ENCODE results near the gene SYS1.
A peak's percentile ranks its signal among the peaks of the same experiment; 100 is the strongest.

SYS1 gene

DNA sequence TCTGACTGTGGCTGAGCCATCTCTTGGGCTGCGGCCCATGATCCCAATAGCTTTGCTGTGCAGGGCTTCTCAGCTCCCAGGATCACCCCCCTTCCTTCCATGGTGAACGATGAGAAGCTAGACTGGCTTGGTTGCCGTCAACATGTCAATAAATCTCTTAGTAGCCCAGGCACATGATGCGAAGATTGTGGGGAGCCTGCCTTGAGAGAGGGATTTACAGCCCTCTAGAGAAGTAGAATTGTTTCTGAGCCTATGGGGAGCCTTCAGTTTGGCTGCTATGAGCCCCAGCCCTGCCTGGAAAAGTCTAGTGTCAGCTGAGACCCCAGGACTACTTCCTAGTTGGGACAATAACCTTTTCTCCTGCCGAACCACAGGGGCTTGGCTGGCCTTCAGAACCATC lies 49.7 kb downstream of the SYS1 start:
- no peak for TF ChIP-seq CTCF (IDR thresholded peaks at IDR 0.05; ENCODE audit: insufficient read depth, low read length, poor library complexity, severe bottlenecking)
- no peaks in the 10 kb centered on the region; the same call in 1 of the 2 replicates for H3K27me3 ChIP-seq (replicated peaks; ENCODE audit: control insufficient read depth, insufficient read depth, low read length)
- DNase-seq (ENCODE audit: extremely low read depth, insufficient read length): no peak
- H3K36me3 ChIP-seq (ENCODE audit: control insufficient read depth, insufficient read depth, low read length): no peaks in the 10 kb centered on the region
- no peak overlapping the region for H3K4me3 ChIP-seq (replicated peaks; ENCODE audit: low read depth, low read length)

DNA sequence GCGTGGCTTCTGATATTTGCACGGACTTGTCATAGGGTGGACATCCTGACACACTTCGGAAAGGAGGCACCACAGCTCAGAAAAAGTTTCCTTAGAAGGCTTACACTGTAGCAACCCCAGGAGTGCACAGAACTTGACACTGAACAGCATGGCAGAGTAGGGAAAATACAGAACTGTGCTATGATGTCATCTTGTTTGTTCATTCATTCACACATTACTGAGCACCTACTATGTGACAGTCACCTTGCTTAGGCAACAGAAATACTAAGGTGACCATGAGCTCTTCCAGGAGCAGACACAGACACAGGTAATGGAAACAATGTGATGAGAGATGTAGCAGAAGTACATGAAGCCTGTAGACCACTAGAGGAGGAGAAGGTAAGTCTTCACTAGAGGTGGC lies 50.5 kb downstream of the SYS1 start:
- no peak for TF ChIP-seq CTCF (IDR thresholded peaks at IDR 0.05; ENCODE audit: insufficient read depth, low read length, poor library complexity, severe bottlenecking)
- DNase-seq (ENCODE audit: extremely low read depth, insufficient read length): no peak
- H3K4me3 ChIP-seq (replicated peaks; ENCODE audit: low read depth, low read length): no peak overlapping the region
- H3K36me3 ChIP-seq (ENCODE audit: control insufficient read depth, insufficient read depth, low read length): peaks cover 1% of the 10 kb centered on the region
- H3K27me3 ChIP-seq (replicated peaks; ENCODE audit: control insufficient read depth, insufficient read depth, low read length): no peaks in the 10 kb centered on the region

GRCh38 chr20:45415822-45416637 lies 53.1 kb downstream of the SYS1 start, which contains the start of gene PIGT:
PIGT (plus strand) TSS chr20:45416141; CDS start chr20:45416157, 16 bp downstream.
- Histone ChIP-seq H3K27me3 (replicated peaks; ENCODE audit: control insufficient read depth, insufficient read depth, low read length) (no peaks in the 10 kb centered on the region), H3K4me3 (replicated peaks; ENCODE audit: low read depth, low read length) (peak within 1 kb of the TSS; percentile 98), H3K36me3 (ENCODE audit: control insufficient read depth, insufficient read depth, low read length) (peaks cover 11% of the 10 kb centered on the region)
- peak; percentile 84 for DNase-seq (ENCODE audit: extremely low read depth, insufficient read length)
- TF ChIP-seq CTCF (IDR thresholded peaks at IDR 0.05; ENCODE audit: insufficient read depth, low read length, poor library complexity, severe bottlenecking): no peak

DNA sequence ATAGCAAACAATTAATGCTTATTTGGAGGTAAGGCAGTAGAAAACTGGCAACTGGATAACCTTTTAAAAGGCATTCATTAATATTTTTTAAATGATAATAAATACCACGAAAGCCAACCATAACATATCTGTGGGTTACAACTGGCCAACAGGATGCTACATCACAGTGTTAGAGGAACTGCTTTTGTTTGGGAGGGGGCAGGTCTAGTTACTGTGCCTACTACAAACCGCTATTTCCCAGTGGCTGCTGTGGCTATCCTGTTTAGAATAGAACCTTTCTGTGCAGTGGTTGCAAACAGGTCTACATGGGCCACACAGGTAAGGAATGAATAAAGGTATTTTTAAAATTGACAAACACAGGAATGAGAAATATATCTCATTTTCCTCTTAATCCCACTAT lies 54.0 kb downstream of the SYS1 start:
- peak overlapping the region; percentile 98 for H3K4me3 ChIP-seq (replicated peaks; ENCODE audit: low read depth, low read length)
- H3K27me3 ChIP-seq (replicated peaks; ENCODE audit: control insufficient read depth, insufficient read depth, low read length): no peaks in the 10 kb centered on the region
- no peak for TF ChIP-seq CTCF (IDR thresholded peaks at IDR 0.05; ENCODE audit: insufficient read depth, low read length, poor library complexity, severe bottlenecking)
- DNase-seq (ENCODE audit: extremely low read depth, insufficient read length): no peak
- peaks cover 16% of the 10 kb centered on the region for H3K36me3 ChIP-seq (ENCODE audit: control insufficient read depth, insufficient read depth, low read length)
